NCI-H2171 treated with DMSO at 0.1 percent for 48 hours (cell line): ENCODE measurements around the gene THNSL1.
"Not testable (repeated sequence)": the region's sequence is repeated elsewhere in the genome, so short reads cannot be mapped to it uniquely, and the experiment has no call there.

ENCODE experiments used
- DNase-seq: peaks from one replicate; lab custom pipeline; 2025; lab: John Stamatoyannopoulos, UW

Gene THNSL1, protein sequence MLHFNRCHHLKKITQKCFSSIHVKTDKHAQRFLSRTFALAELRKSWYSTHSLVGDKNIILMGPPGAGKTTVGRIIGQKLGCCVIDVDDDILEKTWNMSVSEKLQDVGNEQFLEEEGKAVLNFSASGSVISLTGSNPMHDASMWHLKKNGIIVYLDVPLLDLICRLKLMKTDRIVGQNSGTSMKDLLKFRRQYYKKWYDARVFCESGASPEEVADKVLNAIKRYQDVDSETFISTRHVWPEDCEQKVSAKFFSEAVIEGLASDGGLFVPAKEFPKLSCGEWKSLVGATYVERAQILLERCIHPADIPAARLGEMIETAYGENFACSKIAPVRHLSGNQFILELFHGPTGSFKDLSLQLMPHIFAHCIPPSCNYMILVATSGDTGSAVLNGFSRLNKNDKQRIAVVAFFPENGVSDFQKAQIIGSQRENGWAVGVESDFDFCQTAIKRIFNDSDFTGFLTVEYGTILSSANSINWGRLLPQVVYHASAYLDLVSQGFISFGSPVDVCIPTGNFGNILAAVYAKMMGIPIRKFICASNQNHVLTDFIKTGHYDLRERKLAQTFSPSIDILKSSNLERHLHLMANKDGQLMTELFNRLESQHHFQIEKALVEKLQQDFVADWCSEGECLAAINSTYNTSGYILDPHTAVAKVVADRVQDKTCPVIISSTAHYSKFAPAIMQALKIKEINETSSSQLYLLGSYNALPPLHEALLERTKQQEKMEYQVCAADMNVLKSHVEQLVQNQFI

DNA sequence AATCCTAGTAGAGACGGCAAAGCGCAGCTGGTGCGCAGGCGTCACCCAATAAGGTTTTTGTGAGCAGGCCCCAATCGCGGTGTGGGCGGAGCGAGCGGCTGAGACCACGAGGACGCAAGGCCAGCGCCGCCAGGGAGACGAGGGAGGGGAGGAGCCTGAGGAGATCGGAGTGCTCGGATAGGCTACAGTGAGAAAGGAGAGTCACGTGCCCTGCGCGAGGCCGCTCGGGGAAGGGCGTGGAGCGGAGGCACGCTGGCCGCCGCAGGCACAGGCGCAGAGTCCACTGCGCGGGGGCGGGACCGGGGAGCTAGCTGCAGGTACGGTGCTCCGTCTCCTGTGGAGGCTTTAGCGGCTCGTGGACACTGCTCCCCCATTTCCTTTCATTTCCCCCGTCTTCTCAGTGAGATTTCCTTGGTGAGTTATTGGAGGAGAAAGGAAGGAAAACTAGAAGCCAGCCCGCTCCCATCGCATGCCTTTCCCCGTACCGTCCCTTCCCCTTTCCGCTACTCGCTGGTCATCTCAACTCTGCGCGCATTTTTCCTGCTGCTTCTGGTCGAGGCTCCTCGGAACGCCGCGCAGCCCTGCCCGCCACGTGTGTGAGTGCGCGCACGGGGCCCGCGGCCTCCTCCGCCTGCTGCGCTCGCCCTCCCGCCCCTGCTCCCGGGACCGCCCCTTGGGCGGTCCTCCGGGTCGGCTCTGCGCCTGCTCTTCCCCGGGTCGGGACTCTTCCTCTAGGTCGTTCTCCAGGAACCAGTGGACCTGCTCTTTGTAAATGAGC lies at the start of gene THNSL1:
Gene THNSL1 (plus strand): TSS at position 237 of the 778 bp plus-strand sequence. CDS start 6,612 bp downstream, outside the sequence.
- DNase-seq, result peak; percentile 95

DNA sequence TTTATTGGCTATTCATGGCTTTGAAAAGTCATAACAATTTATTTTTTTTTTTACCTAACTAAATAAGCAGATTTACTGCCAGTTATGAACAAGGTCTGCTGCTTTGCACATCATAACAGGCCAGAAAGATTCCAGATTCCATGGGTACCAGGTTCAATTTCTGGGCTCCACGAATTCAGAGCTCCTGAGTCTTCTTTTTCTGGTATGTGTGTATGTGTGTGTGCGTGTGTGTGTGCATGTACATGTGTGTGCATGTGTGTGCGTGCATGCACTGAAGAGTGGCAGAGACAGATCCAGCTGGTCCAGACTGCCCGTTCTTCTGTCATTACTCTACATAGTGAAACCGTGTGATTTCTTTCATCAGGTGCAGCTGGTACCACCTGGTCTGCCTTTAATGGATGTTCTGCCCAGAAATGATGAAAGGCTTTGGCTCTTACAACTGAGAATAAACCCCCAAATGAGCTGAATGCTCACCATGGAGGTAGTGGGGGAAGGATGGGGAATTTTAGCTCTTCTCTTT lies 49.4 kb upstream of the THNSL1 start:
- no peak for DNase-seq

DNA sequence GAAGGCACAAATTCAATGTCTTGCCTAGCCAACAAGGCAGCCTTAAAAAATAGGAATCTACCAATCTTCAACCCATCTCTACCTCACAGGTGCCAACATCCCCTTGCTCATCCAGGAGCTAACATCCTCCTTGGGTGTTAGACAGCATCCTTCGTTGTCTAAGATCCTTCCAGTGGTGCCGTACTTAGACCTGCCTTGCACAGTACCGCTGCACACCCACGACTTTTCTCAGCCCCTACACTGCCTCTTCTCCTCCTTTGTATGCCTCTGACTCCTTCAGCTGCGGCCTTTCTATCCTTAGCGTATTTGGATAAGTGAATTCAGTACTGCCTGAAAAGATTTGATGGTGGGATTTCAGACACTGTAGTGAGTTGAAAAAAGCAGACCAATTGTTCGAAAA lies 48.1 kb upstream of the THNSL1 start:
- DNase-seq, result no peak

DNA sequence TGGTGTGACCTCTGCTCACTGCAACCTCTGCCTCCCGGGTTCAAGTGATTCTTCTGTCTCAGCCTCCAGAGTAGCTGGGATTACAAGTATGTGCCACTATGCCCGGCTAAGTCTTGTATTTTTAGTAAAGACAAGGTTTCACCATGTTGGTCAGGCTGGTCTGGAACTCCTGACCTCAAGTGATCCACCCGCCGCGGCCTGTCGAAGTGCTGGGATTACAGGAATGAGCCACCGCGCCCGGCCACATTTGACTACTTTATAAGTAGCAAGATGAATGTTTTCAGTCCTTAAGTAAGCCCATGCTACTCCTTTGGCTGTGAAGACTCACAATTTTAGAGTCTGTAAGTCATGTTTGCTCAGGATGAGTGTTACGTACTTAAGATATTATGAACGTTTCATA lies 47.5 kb upstream of the THNSL1 start:
- DNase-seq, result not testable (repeated sequence)

DNA sequence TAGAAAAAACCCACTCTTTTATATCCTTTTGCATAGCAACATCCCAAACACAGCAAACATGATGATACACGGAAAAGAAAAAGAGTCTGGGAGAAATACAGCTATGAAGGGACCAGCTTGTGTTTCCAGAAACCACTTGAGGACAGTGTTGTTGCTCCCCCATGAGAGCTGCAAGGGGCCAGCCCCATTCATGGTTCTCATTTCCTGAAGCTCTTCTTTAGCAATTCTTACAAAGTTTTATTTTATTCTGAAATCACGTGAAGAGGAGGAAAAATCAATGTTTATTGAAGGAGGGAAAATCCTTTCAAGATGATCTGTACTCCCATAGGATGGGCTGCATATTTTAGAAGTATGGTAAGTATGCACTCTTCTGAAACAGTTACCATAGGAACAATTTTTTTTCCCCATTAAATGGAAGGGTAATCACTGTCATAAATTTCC lies 46.6 kb upstream of the THNSL1 start:
- DNase-seq, result no peak

DNA sequence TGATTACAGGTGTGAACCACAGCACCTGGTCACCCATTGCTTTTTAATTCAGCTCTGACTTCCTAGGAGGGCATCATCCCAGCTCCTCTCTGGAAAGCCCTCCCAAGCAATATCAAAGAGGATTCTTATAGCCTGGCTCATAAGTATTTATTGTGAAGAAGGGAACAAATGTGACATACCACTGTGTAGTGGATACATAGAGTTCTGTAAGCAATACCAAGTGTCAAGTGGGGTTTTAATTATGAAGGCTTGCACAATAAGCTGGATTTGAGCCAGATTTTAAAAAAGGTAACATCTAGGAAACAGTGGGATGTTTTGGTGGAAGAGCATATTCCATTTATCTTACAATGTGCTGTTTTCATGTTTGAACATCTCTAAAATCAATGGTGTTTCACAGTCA lies 45.0 kb upstream of the THNSL1 start:
- DNase-seq, result no peak

DNA sequence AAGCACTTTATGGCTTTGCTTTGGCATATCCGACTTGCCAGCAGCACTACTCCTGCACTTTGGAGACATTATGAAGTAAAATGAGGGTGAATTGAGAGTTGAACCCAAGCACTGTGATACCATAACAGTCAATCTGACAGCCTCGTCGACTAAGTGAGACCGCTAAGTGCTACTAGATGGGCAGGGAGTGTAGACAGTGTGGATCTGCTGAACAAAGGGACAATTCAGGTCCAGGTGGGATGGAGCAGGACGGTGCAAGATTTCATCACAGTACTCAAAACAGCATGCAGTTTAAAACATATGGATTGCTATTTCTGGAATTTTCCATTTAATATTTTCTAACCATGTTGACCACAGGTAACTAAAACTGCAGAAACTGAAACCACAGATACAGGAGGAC lies 43.2 kb upstream of the THNSL1 start:
- no peak for DNase-seq

DNA sequence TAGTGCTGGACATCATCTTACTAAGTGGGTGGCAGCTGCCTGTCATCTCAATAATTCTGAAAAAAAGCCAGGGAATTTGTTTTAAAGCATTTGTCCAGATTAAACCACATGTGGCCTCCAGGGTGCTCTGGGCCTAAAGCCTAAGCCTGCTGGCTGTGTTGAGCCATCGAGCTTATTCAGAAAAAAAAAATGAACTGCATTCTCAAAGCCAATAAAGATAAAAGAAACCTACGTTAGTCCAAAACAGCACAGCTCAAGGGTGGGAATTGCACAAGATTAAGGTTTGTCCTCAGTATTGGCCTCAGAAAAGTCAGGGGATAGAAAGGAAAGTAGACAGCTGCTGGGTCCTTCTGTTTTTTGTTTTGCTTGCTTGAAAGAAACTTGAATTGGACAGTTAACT lies 41.4 kb upstream of the THNSL1 start:
- no peak for DNase-seq

DNA sequence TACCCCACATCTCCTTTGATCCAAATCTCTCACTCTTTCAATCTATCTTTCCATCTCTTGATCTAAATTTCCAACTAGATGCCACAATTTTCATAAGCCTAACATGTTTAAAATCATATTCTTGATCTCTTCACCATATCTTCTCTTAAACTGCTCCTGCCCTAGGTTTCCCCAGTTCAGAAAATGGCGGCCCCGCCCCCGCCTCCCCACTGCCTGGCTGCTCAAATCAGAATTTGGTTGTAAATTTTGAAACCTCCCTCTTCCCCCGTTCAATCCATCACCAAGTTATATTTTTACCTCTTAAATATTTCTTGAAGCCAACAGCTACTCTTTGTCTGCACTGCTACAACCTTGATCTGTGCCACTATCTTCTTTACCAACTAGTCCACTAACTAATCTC lies 36.7 kb upstream of the THNSL1 start:
- no peak for DNase-seq

DNA sequence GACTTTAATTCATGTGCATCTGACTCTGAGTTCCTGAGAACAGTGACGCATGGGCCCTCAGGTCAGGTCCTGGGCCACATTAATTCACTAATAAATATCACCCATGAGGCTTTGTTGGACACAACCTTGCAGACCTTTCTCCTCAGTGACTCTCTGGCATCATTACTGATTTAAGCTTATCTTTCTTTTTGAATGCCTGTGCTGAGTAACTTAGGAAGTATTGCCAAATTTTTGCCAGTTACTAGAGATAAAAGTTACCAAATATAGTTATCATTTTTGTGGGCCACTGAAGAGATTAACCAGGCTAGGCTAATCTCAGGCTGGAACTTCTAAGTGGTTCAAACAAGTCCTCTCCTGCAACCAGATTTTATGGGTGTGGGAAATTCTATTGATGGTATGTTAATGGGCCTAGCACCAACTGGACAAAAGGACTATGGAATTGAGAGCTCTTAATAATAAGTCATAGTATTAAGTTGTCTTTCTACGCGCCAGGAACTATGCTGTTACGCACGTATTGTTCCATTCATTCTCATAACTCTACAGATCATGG lies 35.2 kb upstream of the THNSL1 start:
- no peak for DNase-seq

DNA sequence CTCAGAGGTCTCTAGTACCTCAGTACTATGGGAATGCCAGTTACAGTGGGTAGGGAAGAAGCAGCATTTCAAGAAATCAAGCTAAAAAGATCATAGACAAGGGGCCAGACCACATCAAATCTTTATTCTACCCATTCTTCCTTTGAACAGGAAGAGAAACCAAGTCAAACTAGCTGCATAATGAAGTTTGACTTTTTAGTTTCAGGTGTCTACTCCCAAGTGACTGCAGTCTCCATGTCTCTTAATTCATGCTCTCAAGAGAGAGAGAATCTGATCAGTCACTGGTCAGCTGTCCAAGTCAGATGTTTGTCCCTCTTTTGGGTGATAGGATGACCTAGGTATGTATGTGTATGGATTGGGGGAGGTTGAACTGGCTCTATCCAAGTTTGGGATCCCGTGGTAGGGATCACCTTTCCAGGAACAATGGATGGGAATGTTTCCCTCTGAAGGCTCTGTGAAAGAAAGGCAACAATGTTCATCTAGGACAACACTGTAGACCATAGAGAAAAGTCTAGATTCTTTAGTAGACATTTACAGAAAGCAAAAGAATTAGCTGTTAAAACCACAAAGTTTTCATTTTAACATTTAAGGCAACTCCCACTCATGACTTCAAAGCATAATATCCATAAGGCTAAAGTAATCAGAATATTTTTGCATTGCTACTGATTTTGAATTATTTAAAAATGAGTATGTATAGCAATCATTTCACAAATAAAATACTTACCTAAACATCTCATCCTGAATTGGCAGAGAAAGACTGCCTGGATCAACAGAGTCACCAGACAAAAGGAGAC lies 33.9 kb upstream of the THNSL1 start:
- DNase-seq, result no peak

DNA sequence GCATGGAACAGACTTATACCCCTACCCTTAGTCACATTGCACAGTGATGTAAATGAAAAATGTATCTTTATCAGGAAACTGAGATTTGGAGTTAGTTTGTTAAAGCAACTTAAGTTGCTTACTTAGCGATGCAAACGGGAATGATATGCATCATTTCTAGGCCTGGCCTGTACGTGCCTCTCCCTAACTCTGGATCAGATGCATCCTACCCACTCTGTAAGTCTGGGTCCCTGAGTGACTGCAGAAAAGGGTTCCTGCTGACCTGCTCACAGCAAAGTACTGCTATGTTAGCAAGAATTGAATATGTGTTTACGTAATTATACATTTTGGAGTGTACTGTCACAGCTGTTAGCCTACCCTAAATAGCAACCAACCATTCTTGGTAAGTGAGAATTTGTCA lies 33.3 kb upstream of the THNSL1 start:
- no peak for DNase-seq

DNA sequence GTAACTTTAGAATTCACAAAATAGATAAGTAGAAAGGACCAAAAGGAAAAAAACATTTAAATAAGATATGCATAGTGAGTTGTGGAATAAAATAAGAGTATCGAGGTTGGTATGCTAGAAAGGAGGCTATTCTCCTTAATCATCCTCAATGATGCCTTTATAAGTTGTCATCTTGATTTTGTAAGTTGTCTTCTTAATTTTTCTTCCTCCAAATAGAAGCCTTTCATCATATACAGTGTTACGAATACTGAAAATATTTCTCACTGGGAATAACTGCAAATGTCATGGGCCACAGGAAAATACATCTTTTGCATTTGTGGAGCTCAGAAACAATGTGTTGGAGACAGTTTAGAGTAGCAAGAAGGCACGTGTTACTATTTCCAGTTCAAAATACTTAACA lies 32.5 kb upstream of the THNSL1 start:
- DNase-seq, result no peak

DNA sequence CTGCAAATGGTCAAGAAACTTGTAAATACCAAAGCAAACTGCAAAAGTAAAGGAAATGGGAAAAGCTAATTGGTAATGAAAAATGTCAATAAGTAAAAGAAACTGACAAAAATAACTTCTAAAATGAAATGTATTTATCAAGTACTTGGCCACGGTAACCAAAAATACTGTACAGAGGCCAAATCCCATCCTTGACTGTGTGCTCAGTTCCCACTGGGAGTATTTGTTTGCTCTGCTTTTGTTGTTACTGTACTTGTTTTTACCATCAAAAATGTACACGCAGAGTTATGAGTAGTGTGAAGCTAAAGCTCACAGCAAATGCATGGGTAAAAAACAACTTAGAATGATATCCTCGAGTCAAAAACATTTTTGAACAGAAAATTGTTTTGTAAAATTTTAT lies 31.5 kb upstream of the THNSL1 start:
- no peak for DNase-seq

DNA sequence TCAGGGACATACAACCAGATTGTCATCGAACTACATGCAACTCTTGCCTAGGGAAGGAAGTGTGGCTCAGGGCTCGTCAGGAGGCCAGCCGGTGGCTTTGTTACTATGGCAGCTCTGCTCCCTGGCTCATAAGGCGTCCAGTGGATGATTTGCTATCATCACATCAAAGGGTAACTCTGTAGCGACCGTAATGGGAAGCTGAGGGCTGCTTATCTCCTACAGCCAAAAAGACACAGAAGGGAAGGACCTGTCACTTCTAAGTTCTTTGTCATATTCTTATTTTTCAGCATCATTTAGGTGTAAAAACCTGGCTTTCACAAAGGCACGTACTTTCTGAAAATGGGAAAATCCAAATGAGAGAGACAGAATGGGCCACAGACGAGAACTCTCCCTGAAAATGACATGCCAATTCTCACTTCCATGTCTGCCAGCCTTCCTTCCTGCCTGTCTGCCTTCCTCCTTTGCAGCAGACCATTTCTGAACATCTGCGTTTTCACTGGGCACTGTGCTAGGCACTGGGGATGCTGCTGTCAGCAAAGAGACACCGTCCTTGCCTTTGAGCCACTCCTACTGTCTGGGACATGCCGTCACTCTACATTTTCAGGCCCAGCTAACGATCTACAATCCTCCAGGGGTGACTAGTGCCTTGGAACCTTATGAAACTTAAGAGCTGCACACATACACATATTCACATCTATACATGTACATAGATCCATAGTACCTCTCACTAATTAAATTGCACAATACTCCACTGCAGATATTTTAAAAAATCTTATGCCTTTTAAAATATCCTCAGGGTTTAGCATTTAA lies 27.4 kb upstream of the THNSL1 start:
- DNase-seq, result no peak

DNA sequence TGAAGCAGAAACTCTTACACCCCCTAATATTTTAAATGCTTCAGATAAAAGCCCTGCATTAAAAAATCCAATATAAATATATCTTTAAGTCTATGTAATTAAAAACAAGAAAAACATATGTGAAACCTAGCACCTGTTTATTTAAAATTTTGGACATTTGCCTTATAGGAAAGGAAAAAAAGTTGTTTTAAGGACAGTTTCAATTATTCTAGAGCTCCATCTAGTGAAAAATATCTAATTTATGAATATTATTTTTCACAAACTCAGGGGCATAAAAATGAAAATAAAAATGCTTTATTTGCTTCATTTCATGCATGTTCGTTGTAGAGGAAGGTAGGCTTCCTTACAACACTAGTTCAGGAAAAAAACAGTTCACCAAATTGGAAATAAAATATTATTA lies 26.5 kb upstream of the THNSL1 start:
- no peak for DNase-seq

DNA sequence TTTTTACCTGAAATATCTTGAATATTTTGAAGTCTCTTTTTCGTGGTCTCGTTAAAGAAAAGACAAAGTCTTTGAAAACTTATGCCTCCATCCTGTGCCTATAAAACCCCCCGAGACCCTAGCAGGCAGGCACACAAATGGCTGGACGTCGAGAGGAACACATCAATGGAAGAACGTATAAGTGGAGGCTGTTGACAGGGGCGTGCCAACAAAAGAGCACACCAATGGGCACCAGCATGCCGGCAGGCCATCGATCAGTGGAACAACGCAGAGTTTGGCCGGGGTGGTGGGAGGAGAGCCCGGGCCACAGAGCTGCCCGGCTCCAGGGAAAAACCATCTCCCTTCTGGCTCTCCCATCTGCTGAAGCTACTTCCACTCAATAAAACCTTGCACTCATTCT lies 25.1 kb upstream of the THNSL1 start:
- DNase-seq, result no peak

DNA sequence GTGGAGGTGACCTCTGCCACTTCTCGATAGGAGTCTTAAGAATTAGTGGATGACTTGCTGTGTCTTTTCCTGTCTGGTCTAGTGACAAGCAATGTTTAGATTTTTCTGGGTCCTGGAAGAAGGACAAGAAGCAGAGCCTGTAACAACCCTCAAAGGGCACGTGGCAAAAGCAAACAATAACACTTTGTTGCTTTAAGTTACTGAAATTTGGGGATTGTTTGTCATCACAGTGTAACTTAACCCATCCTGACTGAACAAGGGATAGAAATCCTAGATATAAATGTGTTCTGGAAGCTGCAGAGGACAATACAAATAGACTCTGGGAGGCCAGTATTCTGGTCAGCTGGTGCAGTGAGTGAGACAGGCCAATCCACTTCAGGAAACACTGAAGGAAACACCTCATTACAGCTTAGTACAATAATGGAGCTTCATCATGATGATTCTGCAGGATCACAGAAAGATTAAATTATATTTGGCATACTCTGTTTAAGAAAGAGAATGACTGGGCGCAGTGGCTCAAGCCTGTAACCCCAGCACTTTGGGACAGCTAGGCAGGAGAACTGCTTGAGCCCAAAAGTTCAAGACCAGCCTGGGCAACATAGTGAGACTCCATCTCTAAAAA lies 23.8 kb upstream of the THNSL1 start:
- no peak for DNase-seq

DNA sequence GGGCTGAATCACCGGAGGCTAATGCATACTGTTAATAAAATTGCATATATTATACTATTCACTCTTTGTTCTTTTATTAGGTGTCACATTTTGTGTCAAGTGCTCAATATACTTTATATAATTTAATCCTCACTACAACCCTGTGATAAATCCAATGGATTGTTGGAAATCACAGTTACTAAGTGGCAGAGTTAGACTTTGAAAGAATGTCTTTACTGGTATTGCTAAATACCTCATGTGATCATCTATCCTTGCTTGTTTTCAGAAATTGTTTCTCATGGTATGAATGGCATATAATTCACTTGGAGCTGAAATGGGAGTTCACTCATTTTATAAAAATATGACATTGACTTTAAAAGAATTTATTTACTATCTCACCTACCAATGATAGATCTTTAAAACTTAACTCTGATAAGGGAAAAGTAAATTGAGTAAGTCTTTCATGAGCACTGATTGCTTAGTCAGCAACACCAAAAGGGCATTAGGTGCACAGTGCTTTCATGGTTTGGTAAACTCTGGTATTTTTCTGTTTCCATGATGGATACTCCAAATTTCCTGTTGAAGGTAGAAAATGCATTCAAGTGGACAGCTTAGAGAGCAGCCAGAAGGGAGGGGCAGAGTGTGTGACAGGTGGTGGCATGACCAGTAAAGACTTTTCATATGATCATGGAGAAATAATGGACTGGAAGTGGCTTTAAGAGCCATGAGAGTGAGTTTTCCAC lies 23.0 kb upstream of the THNSL1 start:
- DNase-seq, result no peak
